ENCODE results near the gene MYL6. TPM values are rescaled to one million over a fixed set of nuclear protein-coding genes. Genes with fewer than 3 reads are reported as not detected.

MYL6 gene
- total and polyA plus RNA-seq, 9 of the 15 experiments (the other 6 are each of a cell fraction or from before 2014, with no cell fraction given) = 557 to 1,664 (median 958) TPM

DNA sequence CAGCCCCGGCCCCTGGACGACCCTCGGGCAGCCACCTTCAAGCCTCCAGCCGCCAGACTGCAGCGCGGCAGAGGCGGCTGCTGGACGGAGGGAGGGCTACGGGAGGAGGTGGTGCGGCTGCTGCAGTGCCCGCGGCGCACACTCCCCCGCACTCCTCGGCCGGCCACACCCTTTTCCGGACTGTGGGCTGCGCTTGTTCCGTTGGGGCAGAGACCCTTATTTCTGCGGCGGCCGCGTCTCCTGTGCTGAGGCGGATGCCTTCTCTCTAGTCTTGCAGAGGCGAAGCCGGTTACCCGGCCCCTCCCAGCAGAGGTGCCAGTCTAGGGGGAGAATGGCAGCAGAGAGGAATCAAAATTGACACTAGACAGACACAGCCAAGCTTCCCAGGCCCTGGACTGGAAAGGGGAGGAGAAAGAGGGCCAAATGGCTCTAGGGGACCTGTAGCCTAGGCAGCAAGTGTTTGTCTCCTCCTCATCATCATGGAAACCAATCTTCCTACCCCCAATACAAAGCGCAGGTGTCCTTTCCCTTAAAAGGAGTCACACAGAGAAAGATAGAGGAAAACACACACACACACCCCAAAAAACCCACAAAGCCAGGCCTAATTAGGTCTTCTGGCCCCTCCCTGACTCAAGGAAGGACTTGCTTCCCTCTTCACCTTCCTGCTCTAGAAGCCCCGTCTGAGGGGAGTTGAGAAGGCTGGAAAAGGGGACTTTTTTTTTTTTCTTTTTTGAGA is 28.8 kb upstream of the MYL6 start (continued):
- TF ChIP-seq MGA (IDR thresholded peaks at IDR 0.05) = no peak; the same call in 1 of the 2 replicates
- no peak for TF ChIP-seq FOSL1 (tag; conservative IDR thresholded peaks at IDR 0.05)
- TF ChIP-seq NRF1 (conservative IDR thresholded peaks at IDR 0.05 in 1 of 2, IDR thresholded peaks at IDR 0.05 in 1 of 2) = peak; percentile 80 to 82
- no peak for TF ChIP-seq MTA1 (IDR thresholded peaks at IDR 0.05; ENCODE audit: borderline replicate concordance)
- no peak for TF ChIP-seq TARDBP (IDR thresholded peaks at IDR 0.05)
- TF ChIP-seq U2AF1 (optimal IDR thresholded peaks at IDR 0.05; ENCODE audit: low read depth, low read length) = peak; percentile 51
- no peak for TF ChIP-seq ZNF57 (CRISPR knock-in tag; IDR thresholded peaks at IDR 0.05)
- TF ChIP-seq RBM17 (IDR thresholded peaks at IDR 0.05; ENCODE audit: borderline replicate concordance, low read depth, low read length) = no peak
- no peak for TF ChIP-seq ATF1 (CRISPR knock-in tag; IDR thresholded peaks at IDR 0.05)
- TF ChIP-seq ATF1 (tag; IDR thresholded peaks at IDR 0.05) = no peak; the same call in 1 of the 2 replicates
- TF ChIP-seq PRMT5 (CRISPR knock-in tag; IDR thresholded peaks at IDR 0.05) = no peak
- peak; percentile 89 for TF ChIP-seq HNRNPL (IDR thresholded peaks at IDR 0.05; ENCODE audit: low read depth, low read length)
- TF ChIP-seq CBX2 (IDR thresholded peaks at IDR 0.05; ENCODE audit: insufficient read depth, low read length, poor library complexity, severe bottlenecking) = no peak
- TF ChIP-seq ZNF124 (CRISPR knock-in tag; IDR thresholded peaks at IDR 0.05) = no peak
- TF ChIP-seq GTF2E2 (tag; IDR thresholded peaks at IDR 0.05) = no peak
- TF ChIP-seq TGIF2 (CRISPR knock-in tag; IDR thresholded peaks at IDR 0.05) = no peak
- no peak for TF ChIP-seq FOXA1 (IDR thresholded peaks at IDR 0.05; ENCODE audit: borderline replicate concordance)
- TF ChIP-seq SRSF7 (optimal IDR thresholded peaks at IDR 0.05; ENCODE audit: low read depth, low read length) = no peak
- TF ChIP-seq MAFG (tag; conservative IDR thresholded peaks at IDR 0.05) = no peak
- peak; percentile 18; the same call in 1 of the 2 replicates for TF ChIP-seq FOXP1 (CRISPR knock-in tag; IDR thresholded peaks at IDR 0.05)

All from K562 (cell line).